B cell (primary cell): Measurements from ENCODE around the gene AIMP1. TPM values are rescaled to one million over a fixed set of nuclear protein-coding genes. Genes with fewer than 3 reads are reported as not detected.

ENCODE experiments used
- ATAC-seq: fragments of 200-7000 bp; cut with Tn5 transposase; one replicate; pipeline ENCODE4 v1.10.0; 2021; ENCODE audit warnings: low read depth, mild to moderate bottlenecking, moderate number of reproducible peaks, moderate library complexity
- CTCF ChIA-PET: fragments of 350-600 bp; sonication (Branson Sonifier 250); formaldehyde crosslinking; loops from one replicate; lab custom pipeline; 2021; ENCODE audit warnings: antibody characterized with exemption, inconsistent platforms; lab: Charles Lee
- POLR2A ChIA-PET: fragments of 350-600 bp; sonication (Branson Sonifier 250); formaldehyde crosslinking; loops from one replicate; lab custom pipeline; 2021; ENCODE audit warnings: antibody characterized with exemption; lab: Charles Lee
- DNase-seq: peaks from one replicate; pipeline ENCODE4 v3.0.0; 2013
- H2AFZ ChIP-seq: 2 replicates; pipeline ENCODE4 v1.6.1; 2012; ENCODE audit warnings: mild to moderate bottlenecking, low read depth, low read length; ENCODE audit not compliant: insufficient read depth, poor library complexity, severe bottlenecking
- H3K27ac ChIP-seq, 2 donors: 1 replicate in 1 of 2; 2 replicates in 1 of 2; pipeline ENCODE4 v1.5.1; 2012 to 2013; ENCODE audit warnings: low read length in 2 of 2, mild to moderate bottlenecking in 2 of 2, moderate library complexity in 1 of 2
- H3K27me3 ChIP-seq, 4 experiments: fragments of 200-600 bp in 1 of 4; sonication (generic) in 1 of 4; replicated peaks in 1 of 4; 1 replicate in 2 of 4; 2 replicates in 2 of 4; pipeline versions ENCODE4 v1.6.1 to v1.7.0; 2013 to 2016; ENCODE audit warnings: low read length in 3 of 4, mild to moderate bottlenecking in 2 of 4, mixed read lengths in 1 of 4, moderate library complexity in 1 of 4; ENCODE audit not compliant: insufficient read depth in 4 of 4, control insufficient read depth in 3 of 4; ENCODE audit errors: control extremely low read depth in 1 of 4
- H3K36me3 ChIP-seq, 2 experiments: replicated peaks in 1 of 2; 1 replicate in 1 of 2; 2 replicates in 1 of 2; pipeline versions ENCODE4 v1.6.1 to v1.7.1; 2013; ENCODE audit warnings: low read length in 1 of 2; ENCODE audit not compliant: insufficient read depth in 2 of 2, control insufficient read depth in 1 of 2; ENCODE audit errors: control extremely low read depth in 1 of 2, extremely low read depth in 1 of 2
- H3K4me1 ChIP-seq, 2 donors: fragments of 200-600 bp in 1 of 2; sonication (generic) in 1 of 2; 1 replicate in 1 of 2; 2 replicates in 1 of 2; pipeline versions ENCODE4 v1.5.1 to v1.6.1; 2013 to 2017; ENCODE audit warnings: low read length in 2 of 2; ENCODE audit not compliant: control insufficient read depth in 2 of 2, insufficient read depth in 2 of 2
- H3K4me2 ChIP-seq: replicated peaks from 2 replicates; pipeline ENCODE3; 2012; ENCODE audit warnings: mild to moderate bottlenecking, low read depth, low read length; ENCODE audit not compliant: poor library complexity, severe bottlenecking
- H3K4me3 ChIP-seq, 5 experiments: fragments of 200-600 bp in 1 of 5; sonication (generic) in 1 of 5; 1 replicate in 3 of 5; 2 replicates in 2 of 5; pipeline versions ENCODE4 v1.5.1 to v1.7.0; 2011 to 2016; ENCODE audit warnings: low read length in 4 of 5, mild to moderate bottlenecking in 4 of 5, low read depth in 2 of 5, control low read depth in 1 of 5, moderate library complexity in 1 of 5; ENCODE audit not compliant: insufficient read depth in 1 of 5; ENCODE audit errors: control extremely low read depth in 1 of 5, extremely low read depth in 1 of 5
- H3K79me2 ChIP-seq: fragments of 200-600 bp; sonication (generic); one replicate; pipeline ENCODE4 v1.6.0; 2016; ENCODE audit warnings: low read length; ENCODE audit not compliant: control insufficient read depth, insufficient read depth
- H3K9ac ChIP-seq: fragments of 200-600 bp; sonication (generic); 2 replicates; pipeline ENCODE4 v1.6.1; 2017; ENCODE audit warnings: mild to moderate bottlenecking, low read length, moderate library complexity
- H3K9me3 ChIP-seq, 3 donors: one replicate each; pipeline versions ENCODE4 v1.6.1 to v1.7.1; 2013; ENCODE audit warnings: low read length in 2 of 3; ENCODE audit not compliant: control insufficient read depth in 2 of 3, insufficient read depth in 1 of 3; ENCODE audit errors: control extremely low read depth in 1 of 3
- H4K20me1 ChIP-seq: 2 replicates; pipeline ENCODE4 v1.6.0; 2012; ENCODE audit warnings: mild to moderate bottlenecking, low read length; ENCODE audit not compliant: insufficient read depth, control insufficient read depth, poor library complexity, severe bottlenecking
- H3K27ac Mint-ChIP-seq: one replicate; pipeline ENCODE4 v1.8.0; 2021; ENCODE audit warnings: mixed read lengths
- H3K27me3 Mint-ChIP-seq: one replicate; pipeline ENCODE4 v1.8.0; 2021; ENCODE audit warnings: mixed read lengths
- H3K4me1 Mint-ChIP-seq: one replicate; pipeline ENCODE4 v1.8.0; 2021; ENCODE audit warnings: mixed read lengths
- H3K4me3 Mint-ChIP-seq: one replicate; pipeline ENCODE4 v1.8.0; 2021; ENCODE audit warnings: mixed read lengths
- H3K9me3 Mint-ChIP-seq: one replicate; pipeline ENCODE4 v1.8.0; 2022; ENCODE audit warnings: mixed read lengths; ENCODE audit not compliant: insufficient read depth
- CTCF ChIP-seq: fragments of 200-600 bp; IDR thresholded peaks from one replicate; pipeline ENCODE4 v1.8.0; 2022; ENCODE audit warnings: antibody characterized with exemption, mild to moderate bottlenecking
- EZH2 ChIP-seq: IDR thresholded peaks from 2 replicates; pipeline ENCODE4 v1.6.1; 2012; ENCODE audit warnings: borderline replicate concordance, low read depth, mild to moderate bottlenecking, moderate library complexity, low read length; ENCODE audit not compliant: insufficient read depth, poor library complexity, severe bottlenecking
- WGBS: methylation state at CpG from one replicate; pipeline ENCODE4 v1.1.5; 2013; ENCODE audit warnings: missing lambda C conversion rate; ENCODE audit not compliant: insufficient coverage; 5-methylcytosine and 5-hydroxymethylcytosine counted together
- intact Hi-C: fragments of 100-400 bp; cut with micrococcal nuclease; formaldehyde crosslinking; loops from one replicate; pipeline ENCODE4 v1.10.0; 2022
- polyA plus RNA-seq: library from polyadenylated mRNA; depleted of rRNA; stranded (reverse); fragments of >200 nt; gene quantifications from 2 replicates; pipeline ENCODE4 v1.2.3, GENCODE V29; 2012
- total RNA-seq, 2 donors: library from RNA; stranded (reverse); fragments of 120-200 nt in 1 of 2; gene quantifications; 1 replicate in 1 of 2; 2 replicates in 1 of 2; pipeline versions ENCODE4 v1.2.3 to v1.2.4, GENCODE V29; 2013 to 2022

The AIMP1 gene
- total and polyA plus RNA-seq, 2 donors (not counting 1 experiment from before 2014, with no cell fraction given) = 12.0 to 49.7 TPM

DNA sequence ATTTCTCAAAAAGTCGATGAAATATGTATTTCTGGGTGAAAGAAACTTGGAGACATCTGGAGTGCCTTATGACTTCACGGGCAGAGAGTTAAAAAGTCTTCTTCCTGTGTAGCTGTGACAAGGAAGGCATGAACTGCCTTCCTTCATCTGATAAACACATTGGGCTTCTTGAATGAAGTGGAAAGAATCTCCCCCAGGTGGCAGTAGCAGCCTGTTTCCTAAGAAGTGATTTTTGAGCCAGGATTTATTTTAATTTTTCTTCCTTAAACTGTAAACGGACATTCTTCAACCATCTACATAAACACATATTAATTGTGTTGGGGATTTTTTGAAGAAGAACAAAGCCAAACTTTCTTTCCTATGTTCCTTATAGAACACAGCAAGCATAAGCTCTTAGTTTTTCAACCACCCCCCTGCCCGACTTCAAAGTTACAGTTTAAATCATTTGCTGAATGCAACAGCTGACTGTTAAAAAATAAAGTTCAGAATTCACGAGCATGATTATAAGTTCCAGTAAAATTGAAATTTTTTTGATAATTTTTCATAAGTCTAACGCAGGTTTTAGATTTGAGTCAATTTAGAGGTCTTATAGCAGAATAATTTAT, 53.2 kb downstream of the AIMP1 start:
- no peaks in the 10 kb centered on the region for H3K9me3 ChIP-seq
- H3K4me1 ChIP-seq = no peaks in the 10 kb centered on the region
- H3K36me3 ChIP-seq = no peaks in the 10 kb centered on the region
- Mint-ChIP-seq H3K27ac (no peak overlapping the region), H3K4me1 (no peaks in the 10 kb centered on the region), H3K27me3 (peaks cover 26% of the 10 kb centered on the region), H3K9me3 (no peaks in the 10 kb centered on the region), H3K4me3 (no peak overlapping the region)
- no peaks in the 10 kb centered on the region for H3K79me2 ChIP-seq
- peak; percentile 37 for TF ChIP-seq CTCF
- TF ChIP-seq EZH2 = no peak
- POLR2A ChIA-PET = no interaction called here
- WGBS = 0% methylated on average over 1 of the region's 6 CpGs
- H3K4me2 ChIP-seq = no peak overlapping the region
- H3K27ac ChIP-seq = no peak overlapping the region
- no peak overlapping the region for H3K9ac ChIP-seq
- intact Hi-C loops = loop anchor here (5.0 kb wide), 1 partner anchor 813 kb away; no protein-coding TSS in a partner anchor
- peaks cover 0 to 9% (median 0%) of the 10 kb centered on the region in 4 experiments for H3K27me3 ChIP-seq
- no peak overlapping the region for H3K4me3 ChIP-seq
- ATAC-seq = no peak
- CTCF ChIA-PET = no interaction called here
- DNase-seq = peak; percentile 25
- H4K20me1 ChIP-seq = no peaks in the 10 kb centered on the region
- H2AFZ ChIP-seq = no peak overlapping the region

DNA sequence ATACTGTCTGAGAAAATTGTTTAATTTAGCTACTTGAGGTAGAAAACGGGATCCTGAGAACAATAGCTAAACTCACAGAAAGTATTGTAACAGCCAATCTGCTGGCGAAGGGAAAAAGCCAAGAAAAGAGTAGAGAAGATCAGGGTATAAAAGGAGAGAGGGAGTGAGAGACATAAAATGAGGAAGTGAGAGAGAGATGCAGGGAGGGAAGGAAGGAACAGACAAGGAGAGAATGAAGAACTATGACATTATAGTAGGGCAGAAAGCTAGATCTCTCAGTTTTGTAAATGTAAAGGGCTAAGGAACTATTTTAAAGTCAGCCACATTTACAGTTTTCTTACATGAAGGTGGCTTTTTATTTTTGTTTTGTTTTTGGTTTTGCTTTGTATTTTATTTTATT, 53.9 kb downstream of the AIMP1 start:
- no peak for DNase-seq
- Histone ChIP-seq H3K4me2 (no peak overlapping the region), H4K20me1 (no peaks in the 10 kb centered on the region), H3K9ac (no peak overlapping the region), H3K9me3 (no peaks in the 10 kb centered on the region), H3K79me2 (no peaks in the 10 kb centered on the region), H3K27ac (no peak overlapping the region), H2AFZ (no peak overlapping the region), H3K4me3 (no peak overlapping the region), H3K36me3 (no peaks in the 10 kb centered on the region), H3K27me3 (peaks cover 0 to 9% (median 0%) of the 10 kb centered on the region in 4 experiments), H3K4me1 (no peaks in the 10 kb centered on the region)
- no peak overlapping the region for H3K27ac Mint-ChIP-seq
- CTCF ChIA-PET = interaction anchor here (1.1 kb wide), 1 partner anchor 21 kb away, joined by 3 read pairs; no protein-coding TSS in a partner anchor
- no peak for ATAC-seq
- intact Hi-C loops = no loop called here
- H3K4me3 Mint-ChIP-seq = no peak overlapping the region
- WGBS = 78% methylated on average over 2 of the region's 2 CpGs
- TF ChIP-seq EZH2 (no peak), CTCF (no peak)
- POLR2A ChIA-PET = no interaction called here
- peaks cover 26% of the 10 kb centered on the region for H3K27me3 Mint-ChIP-seq
- no peaks in the 10 kb centered on the region for H3K9me3 Mint-ChIP-seq
- no peaks in the 10 kb centered on the region for H3K4me1 Mint-ChIP-seq
